ENCODE results near the gene CCDC78.

Gene CCDC78

DNA sequence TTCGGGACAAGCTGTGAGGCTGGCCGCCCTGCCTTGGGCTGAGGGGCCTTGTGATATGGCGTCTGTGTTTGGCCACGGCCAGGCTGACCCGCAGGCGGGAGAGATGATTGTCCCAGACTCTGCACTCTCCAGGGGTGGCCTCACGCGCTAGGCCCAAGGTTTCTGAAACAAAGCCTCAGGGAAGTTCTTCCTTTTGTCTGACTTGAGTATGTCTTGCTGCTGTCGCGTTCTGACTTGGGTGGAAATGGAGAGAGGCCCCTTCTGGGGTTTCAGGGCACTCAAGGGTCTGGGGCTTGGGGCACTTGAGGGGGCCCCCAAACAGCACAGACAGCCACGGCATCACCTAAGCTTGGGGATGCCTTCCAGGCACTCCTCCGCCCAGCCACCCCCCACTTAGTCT, 15.2 kb downstream of the CCDC78 start:
- no peaks in the 10 kb centered on the region for H3K36me3 ChIP-seq (ENCODE audit: control insufficient read depth in 1 of 2, insufficient read depth in 2 of 2, low read length in 2 of 2)
- peaks cover 56 to 60% of the 10 kb centered on the region in 2 donors for H3K27me3 ChIP-seq (ENCODE audit: control insufficient read depth in 1 of 2, insufficient read depth in 2 of 2, low read length in 2 of 2)
- H3K27ac ChIP-seq (ENCODE audit: low read depth, low read length): no peak overlapping the region
- H3K4me3 ChIP-seq (ENCODE audit: low read depth in 1 of 2, low read length in 2 of 2): no peak overlapping the region
- H3K9ac ChIP-seq (ENCODE audit: low read depth in 1 of 2, low read length in 2 of 2): no peak overlapping the region
- H3K4me1 ChIP-seq (ENCODE audit: control insufficient read depth in 1 of 2, insufficient read depth in 2 of 2, low read length in 2 of 2): peaks cover 3 to 7% of the 10 kb centered on the region in 2 donors
- H3K9me3 ChIP-seq (ENCODE audit: control insufficient read depth in 1 of 2, low read length in 2 of 2): no peaks in the 10 kb centered on the region

DNA sequence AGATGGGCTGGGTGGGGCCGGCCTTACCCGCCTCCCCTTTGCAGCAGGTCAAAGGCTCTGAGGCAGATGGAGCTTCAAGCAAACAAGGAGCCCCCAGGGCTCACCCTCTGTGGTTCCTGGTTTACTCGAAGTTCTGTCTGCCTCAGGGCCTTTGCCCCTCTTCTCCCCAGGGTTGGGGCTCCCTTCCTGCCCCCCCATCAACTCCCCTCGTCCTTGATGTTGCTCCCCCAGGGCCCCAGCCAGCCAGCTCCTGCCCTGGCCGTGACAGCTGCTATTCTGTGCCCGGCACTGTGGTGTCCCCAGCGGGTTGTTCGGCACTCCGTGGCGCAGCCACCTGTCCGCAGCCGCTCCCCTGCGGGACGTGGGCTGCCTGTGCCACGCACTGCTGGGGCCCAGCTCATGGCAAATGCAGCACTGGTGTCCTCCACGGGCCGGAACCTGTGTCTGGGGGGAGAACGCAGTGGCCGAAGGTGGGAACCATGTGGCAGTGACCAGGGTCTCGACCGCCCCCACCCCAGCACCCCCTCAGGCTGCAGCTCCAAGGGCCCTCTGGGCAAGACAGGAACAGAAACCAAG, 15.7 kb downstream of the CCDC78 start:
- Histone ChIP-seq H3K27me3 (ENCODE audit: control insufficient read depth in 1 of 2, insufficient read depth in 2 of 2, low read length in 2 of 2) (peaks cover 53 to 56% of the 10 kb centered on the region in 2 donors), H3K9ac (ENCODE audit: low read depth in 1 of 2, low read length in 2 of 2) (no peak overlapping the region), H3K4me1 (ENCODE audit: control insufficient read depth in 1 of 2, insufficient read depth in 2 of 2, low read length in 2 of 2) (peaks cover 0 to 4% of the 10 kb centered on the region in 2 donors), H3K4me3 (ENCODE audit: low read depth in 1 of 2, low read length in 2 of 2) (no peak overlapping the region), H3K9me3 (ENCODE audit: control insufficient read depth in 1 of 2, low read length in 2 of 2) (no peaks in the 10 kb centered on the region), H3K36me3 (ENCODE audit: control insufficient read depth in 1 of 2, insufficient read depth in 2 of 2, low read length in 2 of 2) (no peaks in the 10 kb centered on the region), H3K27ac (ENCODE audit: low read depth, low read length) (no peak overlapping the region)

DNA sequence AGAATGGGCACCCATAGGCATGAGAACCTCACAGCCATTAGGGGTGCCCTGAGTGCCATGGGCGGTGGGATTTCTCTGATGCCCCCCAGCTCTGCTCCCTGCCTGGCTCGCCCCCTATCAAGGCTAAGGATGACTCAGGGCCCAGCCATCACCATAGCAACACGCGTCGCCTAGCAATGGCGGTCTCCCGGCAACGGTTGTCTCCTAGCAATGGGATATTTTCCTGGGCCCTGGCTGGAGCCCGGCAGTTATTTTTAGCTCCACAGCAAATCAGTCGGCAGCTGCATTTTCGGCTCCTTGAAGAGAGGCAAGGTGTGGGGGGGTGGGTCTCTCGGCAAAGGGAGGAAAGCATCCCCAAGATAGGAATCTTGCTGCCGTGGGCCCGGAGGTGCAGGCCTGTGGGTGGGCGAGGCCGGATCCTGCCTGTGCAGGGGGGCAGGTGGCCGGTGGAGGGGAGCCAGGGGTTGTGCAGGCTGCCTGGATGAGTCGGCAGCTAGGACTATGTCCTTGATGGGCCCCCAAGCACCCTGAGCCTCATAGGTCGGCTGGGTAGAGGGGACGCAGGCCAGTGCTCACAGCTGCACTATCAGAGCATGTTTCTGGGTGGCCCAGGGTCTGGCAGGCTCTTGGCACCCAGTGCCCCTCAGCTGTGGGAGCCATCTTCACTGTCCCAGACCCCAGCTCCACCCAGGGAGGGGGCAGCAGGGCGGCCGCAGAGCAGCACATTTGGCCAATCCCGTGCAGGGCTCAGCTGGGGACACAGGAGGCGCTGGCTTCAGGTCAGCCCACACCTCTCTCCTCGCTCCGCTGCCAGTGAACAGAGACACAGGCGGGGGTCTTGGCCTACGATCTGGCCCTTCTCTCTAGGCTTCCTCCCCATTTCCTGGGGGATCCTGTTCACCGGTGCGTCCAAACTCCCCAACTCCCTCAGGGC, 16.4 kb downstream of the CCDC78 start:
- Histone ChIP-seq H3K9ac (ENCODE audit: low read depth in 1 of 2, low read length in 2 of 2) (no peak overlapping the region), H3K4me3 (ENCODE audit: low read depth in 1 of 2, low read length in 2 of 2) (no peak overlapping the region), H3K27ac (ENCODE audit: low read depth, low read length) (no peak overlapping the region), H3K9me3 (ENCODE audit: control insufficient read depth in 1 of 2, low read length in 2 of 2) (no peaks in the 10 kb centered on the region), H3K4me1 (ENCODE audit: control insufficient read depth in 1 of 2, insufficient read depth in 2 of 2, low read length in 2 of 2) (peaks cover 0 to 4% of the 10 kb centered on the region in 2 donors), H3K36me3 (ENCODE audit: control insufficient read depth in 1 of 2, insufficient read depth in 2 of 2, low read length in 2 of 2) (no peaks in the 10 kb centered on the region), H3K27me3 (ENCODE audit: control insufficient read depth in 1 of 2, insufficient read depth in 2 of 2, low read length in 2 of 2) (peaks cover 53 to 59% of the 10 kb centered on the region in 2 donors)

DNA sequence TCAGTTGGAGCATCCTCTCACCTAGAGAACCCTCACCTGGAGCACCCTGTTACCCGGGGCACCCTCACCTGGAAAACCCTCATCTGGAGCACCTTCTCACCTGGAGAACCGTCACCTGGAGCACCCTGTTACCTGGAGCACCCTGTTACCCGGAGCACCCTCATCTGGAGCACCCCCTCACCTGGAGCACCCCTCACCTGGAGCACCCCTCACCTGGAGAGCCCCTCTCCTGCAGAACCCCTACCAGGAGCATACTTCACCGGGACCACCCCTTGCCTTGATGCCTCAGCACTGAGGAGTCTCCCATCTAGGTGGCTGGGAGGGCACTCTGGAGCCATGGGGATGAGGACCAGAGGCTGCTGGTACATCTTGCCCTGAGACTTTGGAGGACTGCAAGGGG, 17.3 kb downstream of the CCDC78 start:
- H3K4me1 ChIP-seq (ENCODE audit: control insufficient read depth in 1 of 2, insufficient read depth in 2 of 2, low read length in 2 of 2): no peaks in the 10 kb centered on the region
- no peaks in the 10 kb centered on the region for H3K36me3 ChIP-seq (ENCODE audit: control insufficient read depth in 1 of 2, insufficient read depth in 2 of 2, low read length in 2 of 2)
- H3K9me3 ChIP-seq (ENCODE audit: control insufficient read depth in 1 of 2, low read length in 2 of 2): no peaks in the 10 kb centered on the region
- no peak overlapping the region for H3K4me3 ChIP-seq (ENCODE audit: low read depth in 1 of 2, low read length in 2 of 2)
- no peak overlapping the region for H3K9ac ChIP-seq (ENCODE audit: low read depth in 1 of 2, low read length in 2 of 2)
- peaks cover 62 to 65% of the 10 kb centered on the region in 2 donors for H3K27me3 ChIP-seq (ENCODE audit: control insufficient read depth in 1 of 2, insufficient read depth in 2 of 2, low read length in 2 of 2)
- H3K27ac ChIP-seq (ENCODE audit: low read depth, low read length): no peak overlapping the region

DNA sequence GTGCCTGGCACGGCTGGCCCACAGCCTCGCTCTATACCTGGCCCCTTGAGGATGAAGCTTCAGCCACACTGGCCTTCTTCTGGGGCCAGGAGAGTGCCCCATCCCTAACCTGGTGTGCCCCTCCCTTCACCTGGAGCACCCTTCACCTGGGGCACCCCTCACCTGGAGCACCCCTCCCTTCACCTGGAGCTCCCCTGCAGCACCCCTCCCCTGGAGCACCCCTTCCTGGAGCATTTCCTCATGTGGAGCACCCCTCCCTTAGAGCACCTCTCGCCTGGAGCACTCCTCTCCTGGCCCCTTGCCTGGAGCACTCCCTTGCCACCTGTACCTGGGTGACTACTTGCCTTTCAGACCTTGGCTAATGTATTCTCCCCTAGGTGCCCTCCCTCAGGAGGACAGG, 18.2 kb downstream of the CCDC78 start:
- no peak overlapping the region for H3K4me3 ChIP-seq (ENCODE audit: low read depth in 1 of 2, low read length in 2 of 2)
- H3K9ac ChIP-seq (ENCODE audit: low read depth in 1 of 2, low read length in 2 of 2): no peak overlapping the region
- no peaks in the 10 kb centered on the region for H3K4me1 ChIP-seq (ENCODE audit: control insufficient read depth in 1 of 2, insufficient read depth in 2 of 2, low read length in 2 of 2)
- no peaks in the 10 kb centered on the region for H3K9me3 ChIP-seq (ENCODE audit: control insufficient read depth in 1 of 2, low read length in 2 of 2)
- H3K27me3 ChIP-seq (ENCODE audit: control insufficient read depth in 1 of 2, insufficient read depth in 2 of 2, low read length in 2 of 2): peaks cover 71 to 72% of the 10 kb centered on the region in 2 donors
- H3K36me3 ChIP-seq (ENCODE audit: control insufficient read depth in 1 of 2, insufficient read depth in 2 of 2, low read length in 2 of 2): no peaks in the 10 kb centered on the region
- no peak overlapping the region for H3K27ac ChIP-seq (ENCODE audit: low read depth, low read length)

DNA sequence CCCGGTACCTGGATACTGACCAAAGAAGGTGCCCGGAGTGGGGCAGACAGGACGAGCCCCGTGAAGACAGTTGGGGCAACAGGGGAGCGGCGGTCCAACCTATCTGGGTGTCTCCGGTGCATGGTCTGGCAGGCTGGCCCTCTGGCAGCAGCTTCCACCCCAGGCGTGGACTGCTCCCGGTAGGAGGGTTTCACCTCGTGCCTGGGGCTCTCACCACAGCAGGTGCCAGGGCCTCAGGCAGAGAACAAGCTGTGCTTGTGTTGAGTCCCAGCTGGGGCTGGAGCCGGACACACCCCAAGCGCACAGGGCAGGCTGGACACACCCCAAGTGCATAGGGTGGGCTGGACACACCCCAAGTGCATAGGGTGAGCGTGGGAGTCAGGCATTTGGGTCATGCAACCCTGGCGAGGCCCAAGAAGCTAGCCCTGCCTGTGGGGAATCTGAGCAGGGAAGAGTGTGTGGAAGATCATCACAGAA, 19.1 kb downstream of the CCDC78 start:
- Histone ChIP-seq H3K9ac (ENCODE audit: low read depth in 1 of 2, low read length in 2 of 2) (no peak overlapping the region), H3K36me3 (ENCODE audit: control insufficient read depth in 1 of 2, insufficient read depth in 2 of 2, low read length in 2 of 2) (no peaks in the 10 kb centered on the region), H3K4me3 (ENCODE audit: low read depth in 1 of 2, low read length in 2 of 2) (no peak overlapping the region), H3K27ac (ENCODE audit: low read depth, low read length) (no peak overlapping the region), H3K27me3 (ENCODE audit: control insufficient read depth in 1 of 2, insufficient read depth in 2 of 2, low read length in 2 of 2) (peaks cover 81% of the 10 kb centered on the region in 2 donors), H3K9me3 (ENCODE audit: control insufficient read depth in 1 of 2, low read length in 2 of 2) (no peaks in the 10 kb centered on the region), H3K4me1 (ENCODE audit: control insufficient read depth in 1 of 2, insufficient read depth in 2 of 2, low read length in 2 of 2) (no peaks in the 10 kb centered on the region)

DNA sequence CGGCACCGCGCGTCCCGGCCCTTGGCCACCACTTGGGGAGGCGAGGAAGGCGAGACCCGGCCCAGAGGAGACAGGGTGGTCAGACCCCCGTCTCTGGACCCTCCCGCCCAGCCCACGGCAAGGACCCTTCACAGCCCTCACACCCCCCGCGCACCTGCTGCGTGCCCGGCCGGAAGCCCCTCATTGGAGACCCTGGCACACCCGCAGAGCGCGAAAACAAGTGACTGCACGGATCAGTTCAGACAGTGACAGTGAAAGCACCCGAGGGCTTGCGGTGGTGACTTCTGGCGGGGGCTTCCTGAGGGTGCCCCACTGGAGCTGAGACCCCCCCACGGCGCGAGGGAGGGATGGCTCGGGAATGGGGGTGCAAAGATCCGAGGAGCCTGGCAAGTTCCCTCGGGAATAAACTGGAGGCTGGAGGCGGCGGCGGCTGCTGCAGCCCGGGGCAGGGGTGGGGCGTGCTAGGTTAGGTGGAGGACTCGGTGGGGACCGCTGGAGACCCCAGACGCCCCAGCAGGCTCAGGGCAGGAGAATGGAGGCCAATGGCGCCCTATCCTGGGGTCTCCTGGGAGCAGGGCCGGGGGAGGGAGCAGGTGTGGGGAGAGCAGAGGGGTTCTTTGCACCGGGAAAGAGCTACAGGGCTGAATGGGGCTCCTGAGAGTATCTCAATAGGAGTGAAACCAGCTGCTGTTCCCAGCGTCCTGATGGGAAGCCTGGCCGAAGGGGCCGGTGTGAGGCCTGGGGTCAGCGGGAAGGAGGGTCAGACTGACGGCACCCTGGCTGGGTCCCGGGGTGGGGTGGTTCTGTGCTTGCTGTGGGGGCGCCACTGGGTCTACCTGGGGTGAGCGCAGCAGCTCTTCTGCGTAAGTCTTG, 19.8 kb downstream of the CCDC78 start:
- Histone ChIP-seq H3K36me3 (ENCODE audit: control insufficient read depth in 1 of 2, insufficient read depth in 2 of 2, low read length in 2 of 2) (no peaks in the 10 kb centered on the region), H3K27me3 (ENCODE audit: control insufficient read depth in 1 of 2, insufficient read depth in 2 of 2, low read length in 2 of 2) (peaks cover 84 to 87% of the 10 kb centered on the region in 2 donors), H3K4me3 (ENCODE audit: low read depth in 1 of 2, low read length in 2 of 2) (no peak overlapping the region), H3K27ac (ENCODE audit: low read depth, low read length) (no peak overlapping the region), H3K4me1 (ENCODE audit: control insufficient read depth in 1 of 2, insufficient read depth in 2 of 2, low read length in 2 of 2) (no peaks in the 10 kb centered on the region), H3K9ac (ENCODE audit: low read depth in 1 of 2, low read length in 2 of 2) (no peak overlapping the region), H3K9me3 (ENCODE audit: control insufficient read depth in 1 of 2, low read length in 2 of 2) (no peaks in the 10 kb centered on the region)

DNA sequence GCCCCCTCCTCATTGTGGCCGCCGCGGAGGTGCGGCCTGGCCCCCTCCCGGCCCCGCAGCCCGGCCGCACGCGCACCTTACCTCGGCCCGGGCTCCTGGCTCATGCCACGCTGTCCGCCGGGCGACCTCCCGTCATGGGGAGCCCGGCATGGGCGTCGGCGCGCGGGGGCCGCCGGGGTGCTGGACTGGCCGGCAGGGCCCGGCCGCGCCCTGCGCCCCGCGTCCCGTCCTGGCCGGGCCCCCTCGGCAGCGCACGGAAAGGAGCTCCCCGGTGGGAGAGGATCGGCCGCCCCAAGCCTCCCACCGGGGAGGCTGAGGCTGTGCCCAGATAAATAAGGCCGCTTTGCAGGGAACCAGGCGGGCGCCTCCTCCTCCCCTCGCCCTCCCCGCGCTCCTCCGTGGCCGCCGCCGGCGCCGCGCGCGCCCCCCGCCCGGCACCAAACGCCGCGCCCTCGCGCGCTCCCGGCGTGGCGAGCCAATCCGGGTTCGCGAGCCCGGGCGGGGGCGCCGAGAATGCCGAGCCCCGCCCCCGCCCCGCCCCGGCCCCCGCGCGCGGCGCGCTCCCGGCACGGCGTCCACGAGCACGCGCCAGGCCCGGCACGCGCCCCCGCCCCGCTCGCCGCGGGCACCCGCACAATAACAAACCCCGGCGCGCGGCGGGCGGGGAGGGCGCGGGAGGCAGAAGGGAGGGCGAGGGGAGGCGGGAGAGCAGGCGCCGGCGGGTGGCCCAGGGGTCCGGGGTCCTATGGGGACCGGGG, 20.6 kb downstream of the CCDC78 start, which contains the start of gene FBXL16:
Gene FBXL16, minus strand, starts transcription at position 371 of the 758 bp plus-strand sequence. CDS start 8,396 bp downstream, outside the sequence.
- no peak within 1 kb of the TSS for H3K27ac ChIP-seq (ENCODE audit: low read depth, low read length)
- no peak within 1 kb of the TSS for H3K4me3 ChIP-seq (ENCODE audit: low read depth in 1 of 2, low read length in 2 of 2)
- no peaks in the 10 kb centered on the region for H3K36me3 ChIP-seq (ENCODE audit: control insufficient read depth in 1 of 2, insufficient read depth in 2 of 2, low read length in 2 of 2)
- no peak within 1 kb of the TSS for H3K9ac ChIP-seq (ENCODE audit: low read depth in 1 of 2, low read length in 2 of 2)
- H3K4me1 ChIP-seq (ENCODE audit: control insufficient read depth in 1 of 2, insufficient read depth in 2 of 2, low read length in 2 of 2): no peaks in the 10 kb centered on the region
- no peaks in the 10 kb centered on the region for H3K9me3 ChIP-seq (ENCODE audit: control insufficient read depth in 1 of 2, low read length in 2 of 2)
- H3K27me3 ChIP-seq (ENCODE audit: control insufficient read depth in 1 of 2, insufficient read depth in 2 of 2, low read length in 2 of 2): peaks cover 80 to 88% of the 10 kb centered on the region in 2 donors

DNA sequence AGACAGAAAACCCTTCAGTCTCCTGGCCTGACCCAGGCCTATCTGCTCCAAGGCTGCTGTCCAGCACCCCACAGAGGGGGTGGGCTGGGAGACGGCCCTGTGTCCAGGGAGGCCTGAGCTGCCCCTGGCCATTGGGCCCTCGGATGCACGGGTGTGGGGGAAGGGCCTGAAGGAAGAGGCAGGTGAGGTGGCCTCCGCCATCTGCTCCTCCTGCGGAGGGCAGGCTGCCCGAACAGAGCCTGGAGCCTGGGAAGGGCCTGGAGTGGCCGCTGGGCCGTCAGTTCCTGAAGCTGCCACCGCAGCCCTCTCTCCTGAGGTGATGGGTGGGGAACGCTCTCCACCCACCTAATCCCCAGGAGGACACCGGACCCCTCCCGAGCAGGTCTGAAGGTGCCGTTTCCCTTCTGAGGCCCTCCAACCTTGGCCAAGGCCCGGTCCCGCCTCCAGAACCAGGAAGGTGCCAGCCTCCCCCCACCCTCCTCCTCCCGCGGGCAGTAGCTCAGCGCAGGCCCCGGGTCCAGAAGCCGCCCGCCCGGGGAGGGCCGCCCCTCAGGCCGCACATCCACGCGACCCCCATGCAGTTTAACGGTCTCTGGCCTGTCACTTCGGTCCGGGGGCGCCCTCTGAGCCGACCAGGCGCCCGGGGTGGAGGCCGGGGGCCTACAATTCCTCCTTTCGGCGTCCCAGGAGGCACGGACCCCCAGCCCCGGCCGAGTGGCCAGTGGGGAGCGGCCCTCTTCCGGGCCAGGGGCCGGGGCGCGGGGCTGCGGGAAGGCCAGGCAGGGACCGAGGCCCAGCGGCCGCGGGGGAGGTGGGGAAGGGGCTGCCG, 21.5 kb downstream of the CCDC78 start:
- H3K4me3 ChIP-seq (ENCODE audit: low read depth in 1 of 2, low read length in 2 of 2): no peak overlapping the region
- no peaks in the 10 kb centered on the region for H3K36me3 ChIP-seq (ENCODE audit: control insufficient read depth in 1 of 2, insufficient read depth in 2 of 2, low read length in 2 of 2)
- H3K4me1 ChIP-seq (ENCODE audit: control insufficient read depth in 1 of 2, insufficient read depth in 2 of 2, low read length in 2 of 2): no peaks in the 10 kb centered on the region
- no peaks in the 10 kb centered on the region for H3K9me3 ChIP-seq (ENCODE audit: control insufficient read depth in 1 of 2, low read length in 2 of 2)
- H3K27ac ChIP-seq (ENCODE audit: low read depth, low read length): no peak overlapping the region
- peaks cover 79 to 87% of the 10 kb centered on the region in 2 donors for H3K27me3 ChIP-seq (ENCODE audit: control insufficient read depth in 1 of 2, insufficient read depth in 2 of 2, low read length in 2 of 2)
- H3K9ac ChIP-seq (ENCODE audit: low read depth in 1 of 2, low read length in 2 of 2): no peak overlapping the region
